ENCODE measurements around the gene SMAD7. TPM values are rescaled to one million over a fixed set of nuclear protein-coding genes. Genes with fewer than 3 reads are reported as not detected.

SMAD7 gene, protein sequence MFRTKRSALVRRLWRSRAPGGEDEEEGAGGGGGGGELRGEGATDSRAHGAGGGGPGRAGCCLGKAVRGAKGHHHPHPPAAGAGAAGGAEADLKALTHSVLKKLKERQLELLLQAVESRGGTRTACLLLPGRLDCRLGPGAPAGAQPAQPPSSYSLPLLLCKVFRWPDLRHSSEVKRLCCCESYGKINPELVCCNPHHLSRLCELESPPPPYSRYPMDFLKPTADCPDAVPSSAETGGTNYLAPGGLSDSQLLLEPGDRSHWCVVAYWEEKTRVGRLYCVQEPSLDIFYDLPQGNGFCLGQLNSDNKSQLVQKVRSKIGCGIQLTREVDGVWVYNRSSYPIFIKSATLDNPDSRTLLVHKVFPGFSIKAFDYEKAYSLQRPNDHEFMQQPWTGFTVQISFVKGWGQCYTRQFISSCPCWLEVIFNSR
- total RNA-seq = 10 to 100 TPM; 23.3 to 44.5 TPM

- Histone ChIP-seq H3K4me1 (peaks cover 34% of the 10 kb centered on the region), H3K36me3 (replicated peaks in 1 of 2; ENCODE audit: insufficient read depth in 1 of 2, low read depth in 2 of 2) (no peaks in the 10 kb centered on the region), H3K27me3 (no peaks in the 10 kb centered on the region), H3K9me3 (no peaks in the 10 kb centered on the region), H3K4me3 (peak within 1 kb of the TSS; percentile 78 to 87), H3K27ac (peak within 1 kb of the TSS; percentile 88 to 99 (median 96))
- 0 to 1% methylated on average over 30 to 42 of the region's 71 CpGs for WGBS, 2 donors
- TF ChIP-seq POLR2A (IDR thresholded peaks at IDR 0.05) (no peak), CTCF (IDR thresholded peaks at IDR 0.05) (no peak)
- ATAC-seq (no peak), DNase-seq (peak in 2 of 4 donors; percentile 33 to 45)
- intact Hi-C loops (cut with DNase I) = no loop called here
Observed at GRCh38 chr18:48950536-48951447, at the start of gene SMAD7. Gene SMAD7, minus strand, starts transcription at chr18:48950965. Its CDS starts 541 bp downstream, at chr18:48950424.

DNA sequence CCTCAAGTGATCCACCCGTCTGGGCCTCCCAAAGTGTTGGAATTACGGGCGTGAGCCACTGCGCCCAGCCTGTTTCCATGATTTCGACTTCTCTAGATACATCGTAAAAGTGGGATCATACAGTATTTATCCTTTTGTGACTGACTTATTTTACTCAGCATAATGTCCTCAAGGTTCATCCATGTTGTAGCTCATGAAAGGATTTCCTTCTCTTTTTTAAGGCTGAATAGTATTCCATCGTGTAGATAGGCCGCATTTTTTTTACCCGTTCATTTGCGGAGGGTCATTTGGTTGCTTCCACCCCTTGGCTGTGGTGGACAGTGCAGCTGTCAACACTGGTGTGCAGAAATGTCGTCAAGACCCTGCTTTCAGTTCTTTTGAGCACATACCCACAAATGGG, 48.8 kb upstream of the SMAD7 start:
- H3K9me3 ChIP-seq = no peaks in the 10 kb centered on the region
- H3K36me3 ChIP-seq (replicated peaks in 1 of 2; ENCODE audit: insufficient read depth in 1 of 2, low read depth in 2 of 2) = no peaks in the 10 kb centered on the region
- no peak overlapping the region for H3K27ac ChIP-seq
- DNase-seq (no peak), ATAC-seq (no peak)
- no peak overlapping the region for H3K4me3 ChIP-seq
- TF ChIP-seq POLR2A (IDR thresholded peaks at IDR 0.05) (no peak), CTCF (IDR thresholded peaks at IDR 0.05) (no peak)
- 86 to 91% methylated on average over 11 of the region's 11 CpGs for WGBS, 2 donors
- H3K4me1 ChIP-seq = peaks cover 10% of the 10 kb centered on the region
- no peaks in the 10 kb centered on the region for H3K27me3 ChIP-seq
- intact Hi-C loops (cut with DNase I) = no loop called here

GRCh38 chr18:48997985-48998831, 47.4 kb upstream of the SMAD7 start:
- H3K36me3 ChIP-seq (replicated peaks in 1 of 2; ENCODE audit: insufficient read depth in 1 of 2, low read depth in 2 of 2) = no peaks in the 10 kb centered on the region
- no peaks in the 10 kb centered on the region for H3K27me3 ChIP-seq
- no peak overlapping the region for H3K4me3 ChIP-seq
- H3K27ac ChIP-seq = peak overlapping the region in 2 of 4 donors; percentile 37 to 42
- peak; percentile 37 to 73 (median 52) for DNase-seq
- H3K9me3 ChIP-seq = no peaks in the 10 kb centered on the region
- 53 to 67% methylated on average over 11 to 16 of the region's 17 CpGs for WGBS, 2 donors
- peaks cover 10% of the 10 kb centered on the region for H3K4me1 ChIP-seq
- no peak for TF ChIP-seq CTCF (IDR thresholded peaks at IDR 0.05)
- TF ChIP-seq POLR2A (IDR thresholded peaks at IDR 0.05) = peak in 1 of 3 donors; percentile 9
- intact Hi-C loops (cut with DNase I) = no loop called here
- ATAC-seq = peak; percentile 73

- no peak for DNase-seq
- H3K27ac ChIP-seq = no peak overlapping the region
- ATAC-seq = no peak
- no peaks in the 10 kb centered on the region for H3K27me3 ChIP-seq
- no peak overlapping the region for H3K4me3 ChIP-seq
- 81 to 85% methylated on average over 6 of the region's 6 CpGs for WGBS, 2 donors
- peaks cover 10% of the 10 kb centered on the region for H3K4me1 ChIP-seq
- intact Hi-C loops (cut with DNase I) = no loop called here
- H3K9me3 ChIP-seq = no peaks in the 10 kb centered on the region
- no peak for TF ChIP-seq CTCF (IDR thresholded peaks at IDR 0.05)
- no peak for TF ChIP-seq POLR2A (IDR thresholded peaks at IDR 0.05)
- no peaks in the 10 kb centered on the region for H3K36me3 ChIP-seq (replicated peaks in 1 of 2; ENCODE audit: insufficient read depth in 1 of 2, low read depth in 2 of 2)
Observed at GRCh38 chr18:48997681-48997984, 46.9 kb upstream of the SMAD7 start.

Measured in body of pancreas (tissue), 4 donors.